KMS-11 (cell line): ENCODE measurements around the gene AGR3.

Experiments used
- H2AFZ ChIP-seq: fragments of 200-600 bp; sonication (generic); 2 replicates; pipeline ENCODE4 v1.6.1; 2016; ENCODE audit warnings: antibody characterized with exemption, mixed run types, low read depth
- H3K27ac ChIP-seq: fragments of 200-600 bp; sonication (generic); 2 replicates; pipeline ENCODE4 v1.6.1; 2016; ENCODE audit warnings: mild to moderate bottlenecking, mixed run types
- H3K27me3 ChIP-seq: fragments of 200-600 bp; sonication (generic); 2 replicates; pipeline ENCODE4 v1.6.1; 2017; ENCODE audit warnings: mild to moderate bottlenecking, low read depth, mixed run types, moderate library complexity; ENCODE audit not compliant: insufficient read depth
- H3K36me3 ChIP-seq: fragments of 200-600 bp; sonication (generic); 2 replicates; pipeline ENCODE4 v1.6.1; 2017; ENCODE audit warnings: mild to moderate bottlenecking, mixed run types; ENCODE audit not compliant: insufficient read depth
- H3K4me1 ChIP-seq: fragments of 200-600 bp; sonication (generic); 2 replicates; pipeline ENCODE4 v1.6.1; 2016; ENCODE audit warnings: mild to moderate bottlenecking, low read depth, mixed run types; ENCODE audit not compliant: poor library complexity, severe bottlenecking
- H3K4me2 ChIP-seq: fragments of 200-600 bp; sonication (generic); 2 replicates; pipeline ENCODE4 v1.7.0; 2016; ENCODE audit warnings: mild to moderate bottlenecking, mixed run types
- H3K4me3 ChIP-seq: fragments of 200-600 bp; sonication (generic); IDR thresholded peaks from 2 replicates; pipeline ENCODE4 v1.6.1; 2017; ENCODE audit warnings: low read depth, low read length, mixed read lengths; ENCODE audit not compliant: insufficient read depth
- H3K79me2 ChIP-seq: fragments of 200-600 bp; sonication (generic); 2 replicates; pipeline ENCODE4 v1.6.1; 2016; ENCODE audit warnings: low read depth, mixed run types; ENCODE audit not compliant: insufficient read depth
- H3K9ac ChIP-seq: fragments of 200-600 bp; sonication (generic); 2 replicates; pipeline ENCODE4 v1.6.1; 2016; ENCODE audit warnings: mild to moderate bottlenecking, mixed run types
- H4K20me1 ChIP-seq: fragments of 200-600 bp; sonication (generic); 2 replicates; pipeline ENCODE4 v1.6.1; 2016; ENCODE audit warnings: mild to moderate bottlenecking, mixed run types; ENCODE audit not compliant: insufficient read depth
- CTCF ChIP-seq: fragments of 200-600 bp; sonication (generic); conservative IDR thresholded peaks from 2 replicates; pipeline ENCODE4 v1.6.1; 2017; ENCODE audit warnings: low read depth, mild to moderate bottlenecking, antibody characterized with exemption, low read length, moderate library complexity, mixed read lengths

Gene AGR3

GRCh38 chr7:16845746-16846145 lies 36.0 kb downstream of the AGR3 start:
- Histone ChIP-seq H3K36me3 (no peaks in the 10 kb centered on the region), H3K79me2 (no peaks in the 10 kb centered on the region), H3K4me3 (no peak overlapping the region), H4K20me1 (no peaks in the 10 kb centered on the region), H3K27me3 (no peaks in the 10 kb centered on the region), H3K27ac (no peak overlapping the region), H2AFZ (no peak overlapping the region), H3K4me1 (no peaks in the 10 kb centered on the region), H3K4me2 (no peak overlapping the region), H3K9ac (no peak overlapping the region)
- TF ChIP-seq CTCF: no peak

- H3K9ac ChIP-seq: no peak overlapping the region
- no peak overlapping the region for H2AFZ ChIP-seq
- no peaks in the 10 kb centered on the region for H3K36me3 ChIP-seq
- TF ChIP-seq CTCF: no peak
- H4K20me1 ChIP-seq: no peaks in the 10 kb centered on the region
- no peak overlapping the region for H3K27ac ChIP-seq
- H3K27me3 ChIP-seq: no peaks in the 10 kb centered on the region
- H3K79me2 ChIP-seq: no peaks in the 10 kb centered on the region
- H3K4me1 ChIP-seq: no peaks in the 10 kb centered on the region
- no peak overlapping the region for H3K4me2 ChIP-seq
- H3K4me3 ChIP-seq: no peak overlapping the region
Observed at GRCh38 chr7:16841681-16842080, 40.1 kb downstream of the AGR3 start.

GRCh38 chr7:16840094-16840493 lies 41.7 kb downstream of the AGR3 start:
- H3K9ac ChIP-seq: no peak overlapping the region
- no peaks in the 10 kb centered on the region for H4K20me1 ChIP-seq
- H3K4me3 ChIP-seq: no peak overlapping the region
- H3K27ac ChIP-seq: no peak overlapping the region
- TF ChIP-seq CTCF: no peak
- H3K36me3 ChIP-seq: no peaks in the 10 kb centered on the region
- H3K79me2 ChIP-seq: no peaks in the 10 kb centered on the region
- H3K4me2 ChIP-seq: no peak overlapping the region
- no peak overlapping the region for H2AFZ ChIP-seq
- no peaks in the 10 kb centered on the region for H3K4me1 ChIP-seq
- H3K27me3 ChIP-seq: no peaks in the 10 kb centered on the region

GRCh38 chr7:16839646-16840045 lies 42.1 kb downstream of the AGR3 start:
- Histone ChIP-seq H3K9ac (no peak overlapping the region), H3K27ac (no peak overlapping the region), H3K27me3 (no peaks in the 10 kb centered on the region), H3K4me1 (no peaks in the 10 kb centered on the region), H4K20me1 (no peaks in the 10 kb centered on the region), H3K79me2 (no peaks in the 10 kb centered on the region), H3K4me3 (no peak overlapping the region), H3K36me3 (no peaks in the 10 kb centered on the region), H3K4me2 (no peak overlapping the region), H2AFZ (no peak overlapping the region)
- no peak for TF ChIP-seq CTCF

- no peaks in the 10 kb centered on the region for H3K36me3 ChIP-seq
- H3K4me1 ChIP-seq: no peaks in the 10 kb centered on the region
- no peaks in the 10 kb centered on the region for H4K20me1 ChIP-seq
- H2AFZ ChIP-seq: no peak overlapping the region
- no peak overlapping the region for H3K4me2 ChIP-seq
- H3K9ac ChIP-seq: no peak overlapping the region
- H3K27ac ChIP-seq: no peak overlapping the region
- no peak overlapping the region for H3K4me3 ChIP-seq
- H3K79me2 ChIP-seq: no peaks in the 10 kb centered on the region
- TF ChIP-seq CTCF: no peak
- H3K27me3 ChIP-seq: no peaks in the 10 kb centered on the region
Observed at GRCh38 chr7:16838891-16839290, 42.9 kb downstream of the AGR3 start.
